SU-DHL-6 (cell line): ENCODE data around the gene C1orf116.

ENCODE experiments used
- H2AFZ ChIP-seq: fragments of 200-600 bp; sonication (generic); 2 replicates; pipeline ENCODE4 v1.6.1; 2014; ENCODE audit warnings: low read depth, mild to moderate bottlenecking, moderate library complexity, mixed read lengths, antibody characterized with exemption, low read length; ENCODE audit not compliant: severe bottlenecking
- H3F3A ChIP-seq: fragments of 200-600 bp; shearing (Covaris generic); 2 replicates; pipeline ENCODE4 v1.6.0; 2016; ENCODE audit warnings: antibody characterized with exemption, mild to moderate bottlenecking; ENCODE audit not compliant: insufficient read depth
- H3K27ac ChIP-seq: fragments of 200-600 bp; sonication (generic); 2 replicates; pipeline ENCODE4 v1.5.1; 2016; ENCODE audit warnings: low read depth, mild to moderate bottlenecking, low read length, moderate library complexity, mixed read lengths
- H3K27me3 ChIP-seq: fragments of 200-600 bp; sonication (generic), shearing (Covaris generic); 2 replicates; pipeline ENCODE4 v1.6.0; 2014; ENCODE audit warnings: mild to moderate bottlenecking, low read length
- H3K36me3 ChIP-seq: fragments of 200-600 bp; sonication (generic); 2 replicates; pipeline ENCODE4 v1.6.1; 2014; ENCODE audit warnings: mild to moderate bottlenecking, low read length, mixed read lengths
- H3K4me2 ChIP-seq: fragments of 300-600, 200-600 bp; shearing (Covaris generic), sonication (generic); 2 replicates; pipeline ENCODE4 v1.6.0; 2014; ENCODE audit warnings: low read length, low read depth, mild to moderate bottlenecking; ENCODE audit not compliant: poor library complexity, severe bottlenecking
- H3K4me3 ChIP-seq: fragments of 200-600 bp; sonication (generic); 2 replicates; pipeline ENCODE4 v1.5.1; 2014; ENCODE audit warnings: antibody characterized with exemption, low read length, mild to moderate bottlenecking, mixed read lengths; ENCODE audit not compliant: insufficient read depth, poor library complexity, severe bottlenecking
- H3K79me2 ChIP-seq: fragments of 200-600 bp; sonication (generic); 2 replicates; pipeline ENCODE4 v1.6.1; 2014; ENCODE audit warnings: mild to moderate bottlenecking, low read length, moderate library complexity; ENCODE audit not compliant: insufficient read depth
- H3K9ac ChIP-seq: fragments of 200-600 bp; sonication (generic); 2 replicates; pipeline ENCODE4 v1.7.0; 2014; ENCODE audit warnings: mild to moderate bottlenecking, low read length
- H3K9me2 ChIP-seq: fragments of 200-600 bp; sonication (generic); replicated peaks from 2 replicates; pipeline ENCODE4 v1.6.1; 2014; ENCODE audit warnings: low read length; ENCODE audit not compliant: insufficient read depth
- H3K9me3 ChIP-seq: fragments of 200-600 bp; sonication (generic); 2 replicates; pipeline ENCODE4 v1.6.1; 2014; ENCODE audit warnings: low read length, mixed read lengths; ENCODE audit not compliant: insufficient read depth
- H4K20me1 ChIP-seq: fragments of 200-600 bp; sonication (generic); 2 replicates; pipeline ENCODE4 v1.6.1; 2014; ENCODE audit warnings: low read depth, mild to moderate bottlenecking, antibody characterized with exemption, low read length, moderate library complexity, mixed read lengths
- CTCF ChIP-seq: fragments of 200-600 bp; sonication (generic); IDR thresholded peaks from one replicate; pipeline ENCODE4 v1.5.1; 2017; ENCODE audit warnings: antibody characterized with exemption, mild to moderate bottlenecking, low read length, moderate library complexity; ENCODE audit not compliant: insufficient read depth, poor library complexity, severe bottlenecking
- EZH2phosphoT487 ChIP-seq: fragments of 200-600 bp; sonication (generic), shearing (Covaris generic); conservative IDR thresholded peaks from 2 replicates; pipeline ENCODE4 v1.6.1; 2018; ENCODE audit warnings: mild to moderate bottlenecking, antibody characterized with exemption, low read length, moderate library complexity, mixed read lengths

Gene C1orf116

DNA sequence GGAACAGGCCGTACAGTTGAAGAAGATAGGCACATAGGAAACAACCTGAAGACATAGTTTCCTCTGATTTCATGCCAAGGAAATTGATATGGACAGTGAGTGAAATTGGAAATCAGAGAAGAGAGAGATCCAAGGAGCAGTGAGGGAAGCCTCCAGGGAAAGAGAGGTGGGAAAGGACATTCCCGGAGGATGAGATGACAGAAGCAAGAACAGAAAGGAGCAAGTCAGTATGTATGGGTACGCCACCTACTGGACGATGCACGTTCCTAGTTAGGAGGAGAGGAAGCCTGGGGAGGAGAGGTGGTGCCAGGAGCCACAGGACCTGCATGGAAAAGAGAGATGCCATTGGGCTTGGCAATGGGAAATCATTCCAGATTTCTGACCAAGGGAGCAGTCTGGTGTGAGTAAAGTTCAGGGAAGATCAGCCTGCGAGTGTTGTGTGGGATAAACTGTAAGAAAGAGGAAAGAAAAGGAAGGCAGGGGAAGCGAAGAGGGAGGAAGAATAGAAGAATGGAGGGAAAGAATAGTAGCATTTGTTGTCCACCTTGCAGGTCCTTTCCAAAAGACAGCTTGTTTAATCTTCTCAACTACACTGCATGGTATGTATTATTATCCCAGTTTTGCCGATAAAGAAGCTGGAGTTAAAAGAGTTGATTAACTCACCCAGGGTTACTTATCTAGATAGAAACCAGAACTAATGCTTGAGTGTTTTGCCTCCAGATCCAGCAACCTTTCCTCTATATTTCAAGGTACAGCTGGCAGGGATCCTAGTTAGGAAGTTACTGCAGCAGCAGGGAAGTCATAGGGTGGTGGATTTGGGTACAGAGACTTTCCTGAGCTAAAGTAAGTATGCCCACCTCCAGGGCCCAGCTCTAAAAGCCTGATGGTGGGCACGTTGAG, 27.4 kb downstream of the C1orf116 start:
- H3K36me3 ChIP-seq: no peaks in the 10 kb centered on the region
- H3K27ac ChIP-seq: no peak overlapping the region
- H3K79me2 ChIP-seq: no peaks in the 10 kb centered on the region
- no peak overlapping the region for H3K4me3 ChIP-seq
- H3K9me2 ChIP-seq: no peaks in the 10 kb centered on the region
- H4K20me1 ChIP-seq: no peaks in the 10 kb centered on the region
- no peaks in the 10 kb centered on the region for H3K27me3 ChIP-seq
- no peaks in the 10 kb centered on the region for H3F3A ChIP-seq
- H3K9ac ChIP-seq: no peak overlapping the region
- H3K4me2 ChIP-seq: no peak overlapping the region
- no peak overlapping the region for H2AFZ ChIP-seq
- H3K9me3 ChIP-seq: no peaks in the 10 kb centered on the region
- TF ChIP-seq EZH2phosphoT487 (no peak), CTCF (peak; percentile 76)

GRCh38 chr1:207003210-207003609, 29.3 kb downstream of the C1orf116 start:
- Histone ChIP-seq H3K9me2 (no peaks in the 10 kb centered on the region), H3K9ac (no peak overlapping the region), H4K20me1 (no peaks in the 10 kb centered on the region), H2AFZ (no peak overlapping the region), H3K36me3 (no peaks in the 10 kb centered on the region), H3F3A (no peaks in the 10 kb centered on the region), H3K79me2 (no peaks in the 10 kb centered on the region), H3K27ac (no peak overlapping the region), H3K27me3 (no peaks in the 10 kb centered on the region), H3K4me3 (no peak overlapping the region), H3K9me3 (no peaks in the 10 kb centered on the region), H3K4me2 (no peak overlapping the region)
- TF ChIP-seq EZH2phosphoT487 (no peak), CTCF (no peak)

DNA sequence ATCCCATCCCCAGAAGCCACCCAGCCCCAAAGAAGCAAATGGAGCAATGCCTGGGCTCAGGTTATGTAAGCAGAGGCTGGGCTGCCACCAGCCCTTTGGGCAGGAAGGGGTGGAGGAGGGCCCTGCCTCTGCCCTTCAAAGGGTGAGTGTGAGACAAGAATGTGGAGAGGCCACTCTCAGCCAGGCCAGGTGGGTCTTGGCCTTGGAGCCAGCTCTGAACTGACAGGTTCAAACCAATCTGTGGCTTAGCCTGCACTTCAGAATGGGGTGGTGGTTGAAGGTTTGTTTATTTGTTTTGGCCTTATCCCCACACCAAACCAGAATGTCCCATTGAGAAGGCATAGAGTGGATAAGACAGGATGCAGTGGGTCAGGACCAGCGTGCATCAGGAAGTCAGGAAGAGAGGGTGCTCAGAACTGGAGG, 29.8 kb downstream of the C1orf116 start:
- no peaks in the 10 kb centered on the region for H3K9me3 ChIP-seq
- H3K4me3 ChIP-seq: no peak overlapping the region
- no peak overlapping the region for H2AFZ ChIP-seq
- H3K79me2 ChIP-seq: no peaks in the 10 kb centered on the region
- no peaks in the 10 kb centered on the region for H4K20me1 ChIP-seq
- H3K27ac ChIP-seq: no peak overlapping the region
- H3K9me2 ChIP-seq: no peaks in the 10 kb centered on the region
- H3K4me2 ChIP-seq: no peak overlapping the region
- no peaks in the 10 kb centered on the region for H3K27me3 ChIP-seq
- no peak overlapping the region for H3K9ac ChIP-seq
- H3K36me3 ChIP-seq: no peaks in the 10 kb centered on the region
- H3F3A ChIP-seq: no peaks in the 10 kb centered on the region
- TF ChIP-seq EZH2phosphoT487 (no peak), CTCF (no peak)
